Thyroid gland (tissue), 4 donors: ENCODE results near the gene ABLIM1.

Source experiments
- POLR2A ChIP-seq, 2 donors: fragments of 450-650 bp; IDR thresholded peaks; one replicate each; pipeline ENCODE4 v1.6.1; 2017; ENCODE audit warnings: antibody characterized with exemption in 2 of 2, mild to moderate bottlenecking in 2 of 2, moderate library complexity in 1 of 2
- TF ChIP-seq, protein P1 (sequence below), 6 experiments: fragments of 200-600 bp in 3 of 6; fragments of 450-650 bp in 3 of 6; sonication (generic) in 3 of 6; IDR thresholded peaks; one replicate each; pipeline ENCODE4 v1.5.1; 2016 to 2019; ENCODE audit warnings: antibody characterized with exemption in 6 of 6, mild to moderate bottlenecking in 2 of 6, inconsistent platforms in 1 of 6, moderate library complexity in 1 of 6

GRCh38 chr10:114532226-114532625 is 125.8 kb downstream of the ABLIM1 start:
- TF ChIP-seq, protein P1, sequence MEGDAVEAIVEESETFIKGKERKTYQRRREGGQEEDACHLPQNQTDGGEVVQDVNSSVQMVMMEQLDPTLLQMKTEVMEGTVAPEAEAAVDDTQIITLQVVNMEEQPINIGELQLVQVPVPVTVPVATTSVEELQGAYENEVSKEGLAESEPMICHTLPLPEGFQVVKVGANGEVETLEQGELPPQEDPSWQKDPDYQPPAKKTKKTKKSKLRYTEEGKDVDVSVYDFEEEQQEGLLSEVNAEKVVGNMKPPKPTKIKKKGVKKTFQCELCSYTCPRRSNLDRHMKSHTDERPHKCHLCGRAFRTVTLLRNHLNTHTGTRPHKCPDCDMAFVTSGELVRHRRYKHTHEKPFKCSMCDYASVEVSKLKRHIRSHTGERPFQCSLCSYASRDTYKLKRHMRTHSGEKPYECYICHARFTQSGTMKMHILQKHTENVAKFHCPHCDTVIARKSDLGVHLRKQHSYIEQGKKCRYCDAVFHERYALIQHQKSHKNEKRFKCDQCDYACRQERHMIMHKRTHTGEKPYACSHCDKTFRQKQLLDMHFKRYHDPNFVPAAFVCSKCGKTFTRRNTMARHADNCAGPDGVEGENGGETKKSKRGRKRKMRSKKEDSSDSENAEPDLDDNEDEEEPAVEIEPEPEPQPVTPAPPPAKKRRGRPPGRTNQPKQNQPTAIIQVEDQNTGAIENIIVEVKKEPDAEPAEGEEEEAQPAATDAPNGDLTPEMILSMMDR (IDR thresholded peaks at IDR 0.05), result no peak
- no peak for TF ChIP-seq POLR2A (IDR thresholded peaks at IDR 0.05)
